Activated CD8-positive, alpha-beta memory T cell treated with anti-CD3 and anti-CD28 coated beads, Interleukin-2, amount 50 U/mL, for 24 hours (primary cell): ENCODE measurements around the gene RHOBTB3.

Experiments used
- DNase-seq: peaks from one replicate; pipeline ENCODE4 v3.0.0-alpha.2; 2020; ENCODE audit errors: extremely low read depth

The RHOBTB3 gene

DNA sequence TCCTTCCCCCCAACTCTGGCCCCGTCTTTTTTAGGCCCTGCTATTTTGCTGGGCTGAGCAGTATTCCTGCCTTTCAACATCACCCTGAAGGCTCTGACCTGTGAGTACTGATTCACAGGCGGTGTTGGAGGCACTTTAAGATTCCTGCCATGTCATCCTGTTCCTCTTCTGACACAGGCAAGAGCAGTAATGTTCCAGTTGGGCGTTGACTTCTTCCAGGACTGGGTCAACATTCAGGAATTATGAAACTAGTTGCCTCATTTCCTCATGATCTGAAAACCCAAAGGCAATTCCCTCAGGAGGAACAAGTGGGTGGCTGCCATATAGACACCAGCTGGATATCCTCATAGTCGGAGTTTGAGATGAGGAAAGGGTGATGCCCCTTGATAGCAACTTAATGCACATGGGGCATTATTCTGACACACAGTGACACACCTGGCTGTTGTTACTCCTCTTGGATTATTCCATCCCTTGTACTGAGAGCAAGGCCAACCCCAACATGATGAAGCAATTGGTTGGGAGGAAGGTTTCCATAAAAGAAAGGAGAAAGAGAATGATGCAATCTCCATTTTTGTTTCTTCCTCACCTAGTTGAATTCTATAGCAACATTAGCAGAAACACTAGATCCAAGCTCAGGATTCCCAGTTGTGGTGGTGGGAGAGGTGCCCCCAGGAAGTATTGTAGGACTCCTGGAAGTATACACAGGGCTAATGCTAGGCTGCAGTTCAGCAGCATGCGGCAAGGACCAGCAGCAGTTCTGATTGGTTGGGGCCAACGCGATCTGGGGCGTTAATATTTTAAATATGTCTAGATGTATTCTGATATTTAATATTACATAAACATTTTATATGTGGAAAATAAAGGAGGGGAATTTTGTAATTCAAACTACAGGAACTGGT, 111.0 kb downstream of the RHOBTB3 start:
- no peak for DNase-seq

DNA sequence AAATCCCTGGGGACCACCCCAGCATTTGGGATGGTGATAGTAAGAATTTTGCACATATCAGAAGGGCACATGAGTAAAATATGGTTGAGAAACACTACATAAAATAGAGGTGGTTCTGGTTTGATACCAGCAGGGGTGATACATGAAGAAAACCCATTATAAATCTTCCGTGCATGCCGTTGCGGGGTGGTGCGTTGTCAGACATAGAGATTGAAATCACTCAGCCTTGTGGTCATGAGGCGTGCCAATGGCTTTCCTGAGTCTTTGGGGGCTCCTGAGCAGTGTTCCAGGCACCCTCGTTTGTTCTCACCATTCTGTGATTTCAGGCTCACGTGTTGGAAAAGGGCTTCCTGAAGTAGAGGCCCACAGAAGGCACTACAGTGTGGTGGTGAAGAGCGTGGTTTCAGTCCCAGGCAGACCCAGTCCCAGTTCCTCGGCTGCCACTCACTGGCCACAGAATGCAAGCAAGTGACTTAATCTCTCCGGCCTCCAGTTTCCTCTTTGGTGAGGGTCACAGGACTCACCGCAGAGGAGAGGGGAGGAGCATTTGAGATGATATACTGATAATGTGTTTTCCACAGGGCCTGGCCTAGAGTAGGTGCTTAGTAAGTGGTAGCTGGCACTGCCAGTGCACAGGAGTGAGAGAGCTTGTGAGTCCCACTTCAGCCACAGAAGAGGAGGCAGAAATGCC, 111.9 kb downstream of the RHOBTB3 start:
- no peak for DNase-seq

DNA sequence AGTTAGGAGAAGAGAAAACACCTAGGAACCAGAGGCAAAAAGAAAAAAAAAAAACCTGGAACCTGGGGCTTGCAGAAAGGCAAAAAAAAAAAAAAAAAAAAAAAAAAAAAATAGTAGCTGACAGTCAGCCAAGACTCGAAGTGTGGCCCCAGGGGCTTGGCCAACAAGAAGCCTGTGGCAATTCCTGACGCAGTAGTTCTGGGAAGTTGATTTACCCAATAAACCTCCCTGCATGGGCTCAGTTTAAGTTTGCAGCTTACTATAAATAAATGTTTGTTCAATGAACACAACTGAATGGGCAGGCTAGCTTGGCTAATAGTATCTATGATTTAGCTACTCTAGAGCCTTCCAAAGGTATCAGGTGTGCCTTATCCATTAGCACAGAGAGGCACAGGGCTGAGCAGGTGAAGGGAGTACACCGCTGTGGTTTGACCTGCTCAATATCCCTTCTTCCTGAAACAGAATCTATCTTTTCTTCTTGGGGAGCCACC, 112.6 kb downstream of the RHOBTB3 start:
- no peak for DNase-seq

GRCh38 chr5:95845391-95845790, 114.3 kb downstream of the RHOBTB3 start:
- no peak for DNase-seq
